Colon (tissue), 2 donors: ENCODE measurements around the gene LTBR.

Experiments used
- FAIRE-seq: peaks from 2 replicates; lab custom pipeline; 2012; peaks lifted over from hg19 to GRCh38; lab: Jason Lieb, UNC
- donor health status: control.
- donor health status: control.

LTBR gene

DNA sequence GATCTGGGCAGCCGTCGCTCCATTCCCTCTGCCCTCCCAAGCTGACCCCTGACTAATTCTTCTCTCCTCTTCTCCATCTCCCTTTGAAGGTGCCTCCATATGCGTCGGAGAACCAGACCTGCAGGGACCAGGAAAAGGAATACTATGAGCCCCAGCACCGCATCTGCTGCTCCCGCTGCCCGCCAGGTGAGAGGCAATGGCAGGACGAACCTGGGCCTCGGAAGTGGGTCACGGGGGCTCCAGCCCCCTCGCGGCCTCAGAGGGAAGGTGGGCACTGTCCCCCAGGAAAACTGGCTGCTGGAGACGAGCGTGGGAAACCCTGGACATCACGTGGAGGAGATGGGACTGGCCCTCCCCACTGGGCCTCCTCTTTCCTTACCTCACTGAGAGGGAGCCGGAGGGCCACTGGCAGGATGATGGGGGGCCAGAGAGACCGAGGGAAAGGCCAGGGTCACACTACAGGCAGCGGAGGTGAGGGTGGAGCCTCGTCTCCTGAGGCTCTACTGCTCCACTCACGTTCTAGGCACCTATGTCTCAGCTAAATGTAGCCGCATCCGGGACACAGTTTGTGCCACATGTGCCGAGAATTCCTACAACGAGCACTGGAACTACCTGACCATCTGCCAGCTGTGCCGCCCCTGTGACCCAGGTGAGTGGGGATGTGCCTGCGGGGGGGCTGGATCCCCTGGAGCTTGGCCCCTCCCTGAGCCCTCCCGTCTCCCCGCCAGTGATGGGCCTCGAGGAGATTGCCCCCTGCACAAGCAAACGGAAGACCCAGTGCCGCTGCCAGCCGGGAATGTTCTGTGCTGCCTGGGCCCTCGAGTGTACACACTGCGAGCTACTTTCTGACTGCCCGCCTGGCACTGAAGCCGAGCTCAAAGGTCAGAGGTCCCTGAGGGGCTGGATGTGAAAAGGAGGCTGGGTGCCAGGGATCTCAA, 806 bp downstream of the LTBR start:
- FAIRE-seq = no peak

DNA sequence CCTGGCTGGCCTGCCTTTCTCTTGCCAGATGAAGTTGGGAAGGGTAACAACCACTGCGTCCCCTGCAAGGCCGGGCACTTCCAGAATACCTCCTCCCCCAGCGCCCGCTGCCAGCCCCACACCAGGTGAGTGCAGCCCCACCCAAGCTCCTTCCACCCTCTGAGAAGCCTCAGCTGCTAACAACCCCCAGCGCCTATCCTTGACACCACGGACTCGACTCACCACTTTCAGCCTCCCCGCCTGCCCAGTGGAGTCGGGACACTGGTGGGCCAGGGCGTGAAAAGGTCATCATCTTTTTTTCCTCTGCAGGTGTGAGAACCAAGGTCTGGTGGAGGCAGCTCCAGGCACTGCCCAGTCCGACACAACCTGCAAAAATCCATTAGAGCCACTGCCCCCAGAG, 2.1 kb downstream of the LTBR start:
- FAIRE-seq = no peak

DNA sequence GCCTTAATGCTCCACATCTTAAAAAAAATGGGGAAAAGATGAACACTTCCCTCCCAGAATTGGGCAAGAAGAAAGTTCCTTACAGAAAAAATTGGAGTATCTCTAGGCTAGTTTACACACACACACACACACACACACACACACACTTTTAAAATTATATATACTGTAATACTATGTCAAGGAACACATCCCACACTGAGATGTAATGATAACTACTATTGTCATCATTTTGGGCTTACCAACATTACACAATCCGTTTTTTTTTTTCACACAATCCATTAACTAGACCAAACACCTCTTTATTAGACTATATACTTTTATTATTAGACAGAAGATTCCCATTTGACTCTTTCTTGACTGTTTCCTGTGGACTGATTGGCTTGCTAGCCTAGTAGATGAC, 2.5 kb downstream of the LTBR start:
- no peak for FAIRE-seq

DNA sequence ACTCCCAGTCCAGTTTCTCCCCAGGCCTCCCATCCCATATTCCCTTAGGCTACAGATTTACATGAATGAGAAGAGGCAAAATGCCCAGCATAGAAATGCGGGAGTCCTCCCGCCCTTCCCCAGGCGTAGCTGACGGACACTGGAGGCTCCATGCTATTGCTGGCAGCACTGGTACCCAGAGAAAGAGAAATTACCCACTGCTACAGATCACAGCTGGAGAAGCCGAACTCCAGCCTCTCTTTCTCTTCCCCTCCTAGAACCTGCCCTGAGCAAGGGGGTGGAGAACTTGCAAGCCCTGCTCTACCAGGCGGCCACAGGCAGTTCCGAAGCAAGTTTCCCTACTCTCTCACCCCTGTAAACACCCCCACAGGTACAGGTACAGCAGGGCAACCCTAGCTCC, 3.6 kb downstream of the LTBR start:
- FAIRE-seq = no peak

DNA sequence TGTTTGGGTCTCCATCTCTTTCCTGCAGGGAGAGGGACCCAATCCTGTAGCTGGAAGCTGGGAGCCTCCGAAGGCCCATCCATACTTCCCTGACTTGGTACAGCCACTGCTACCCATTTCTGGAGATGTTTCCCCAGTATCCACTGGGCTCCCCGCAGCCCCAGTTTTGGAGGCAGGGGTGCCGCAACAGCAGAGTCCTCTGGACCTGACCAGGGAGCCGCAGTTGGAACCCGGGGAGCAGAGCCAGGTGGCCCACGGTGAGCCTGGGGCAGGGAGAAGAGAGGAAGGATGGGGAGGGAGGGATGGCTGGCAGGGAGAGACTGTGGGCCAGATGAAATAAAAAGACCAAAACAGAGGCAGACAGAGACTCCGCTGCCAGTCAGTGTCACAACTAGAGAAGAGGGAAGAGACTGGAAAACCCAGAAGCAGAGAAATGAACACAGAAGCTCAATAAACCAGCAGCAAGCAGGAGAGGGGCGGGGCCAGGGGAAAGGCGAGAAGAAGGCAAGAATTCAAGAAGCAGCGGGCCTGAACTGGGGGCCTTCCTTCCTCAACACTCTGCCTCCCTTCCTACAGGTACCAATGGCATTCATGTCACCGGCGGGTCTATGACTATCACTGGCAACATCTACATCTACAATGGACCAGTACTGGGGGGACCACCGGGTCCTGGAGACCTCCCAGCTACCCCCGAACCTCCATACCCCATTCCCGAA, 6.3 kb downstream of the LTBR start:
- no peak for FAIRE-seq

DNA sequence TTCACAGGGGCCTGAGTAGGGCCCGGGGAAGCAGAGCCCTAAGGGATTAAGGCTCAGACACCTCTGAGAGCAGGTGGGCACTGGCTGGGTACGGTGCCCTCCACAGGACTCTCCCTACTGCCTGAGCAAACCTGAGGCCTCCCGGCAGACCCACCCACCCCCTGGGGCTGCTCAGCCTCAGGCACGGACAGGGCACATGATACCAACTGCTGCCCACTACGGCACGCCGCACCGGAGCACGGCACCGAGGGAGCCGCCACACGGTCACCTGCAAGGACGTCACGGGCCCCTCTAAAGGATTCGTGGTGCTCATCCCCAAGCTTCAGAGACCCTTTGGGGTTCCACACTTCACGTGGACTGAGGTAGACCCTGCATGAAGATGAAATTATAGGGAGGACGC, 7.1 kb downstream of the LTBR start:
- FAIRE-seq = no peak

DNA sequence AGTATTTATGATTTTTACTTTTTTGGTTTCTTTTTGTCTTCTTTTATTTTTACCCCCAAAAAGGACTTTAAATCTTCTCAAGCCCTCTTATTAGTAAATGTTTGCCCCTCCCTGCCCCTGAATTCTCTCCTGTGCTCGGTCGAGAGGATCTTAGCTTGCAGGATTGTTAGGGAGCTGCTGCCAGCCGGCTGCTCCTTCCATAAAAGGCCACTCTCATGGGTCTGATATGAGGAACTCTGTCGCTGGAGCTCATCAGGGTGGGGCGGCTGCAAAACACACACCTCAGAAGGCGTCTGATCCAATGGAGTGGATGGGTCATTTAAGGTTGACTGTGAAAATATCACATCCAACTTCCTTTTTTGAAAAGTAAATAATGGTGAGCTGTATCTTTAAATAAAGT, 8.5 kb downstream of the LTBR start:
- peak; percentile 55 for FAIRE-seq

DNA sequence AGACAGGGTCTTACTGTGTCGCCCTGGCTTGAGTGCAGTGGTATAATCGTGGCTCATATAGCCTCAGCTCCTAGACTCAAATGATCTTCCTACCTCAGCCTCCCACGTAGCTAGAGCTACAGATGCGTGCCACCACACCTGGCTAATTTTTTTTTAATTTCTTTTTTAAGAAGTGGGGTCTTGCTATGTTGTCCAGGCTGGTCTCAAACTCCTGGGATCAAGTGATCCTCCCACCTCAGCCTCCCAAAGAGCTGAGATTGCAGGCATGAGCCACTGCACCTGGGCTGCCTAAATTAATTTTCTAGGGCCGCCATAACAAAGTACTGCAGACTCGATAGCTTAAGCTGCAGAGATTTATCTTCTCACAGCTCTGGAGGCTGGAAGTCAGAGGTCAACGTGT, 9.1 kb downstream of the LTBR start:
- FAIRE-seq = no peak

DNA sequence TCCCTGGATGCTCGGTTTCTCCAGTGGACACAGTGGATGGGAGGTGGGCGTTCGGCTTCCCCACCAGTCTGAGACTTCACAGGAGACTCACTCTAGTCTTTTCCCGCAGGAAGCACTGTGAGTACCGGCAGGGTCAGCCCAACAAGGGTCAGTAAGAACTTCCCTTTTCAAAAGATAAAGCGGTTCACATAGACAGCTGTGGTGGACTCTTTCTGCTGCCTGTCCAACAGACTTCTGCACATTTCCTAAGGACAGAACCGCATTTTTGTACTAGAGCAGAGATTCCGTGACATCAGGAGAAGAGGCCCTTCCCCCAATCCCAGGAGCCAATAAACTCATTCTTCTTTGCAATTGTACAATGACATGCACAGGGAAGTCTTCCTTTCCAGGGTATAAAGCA, 10.4 kb downstream of the LTBR start:
- FAIRE-seq = no peak

DNA sequence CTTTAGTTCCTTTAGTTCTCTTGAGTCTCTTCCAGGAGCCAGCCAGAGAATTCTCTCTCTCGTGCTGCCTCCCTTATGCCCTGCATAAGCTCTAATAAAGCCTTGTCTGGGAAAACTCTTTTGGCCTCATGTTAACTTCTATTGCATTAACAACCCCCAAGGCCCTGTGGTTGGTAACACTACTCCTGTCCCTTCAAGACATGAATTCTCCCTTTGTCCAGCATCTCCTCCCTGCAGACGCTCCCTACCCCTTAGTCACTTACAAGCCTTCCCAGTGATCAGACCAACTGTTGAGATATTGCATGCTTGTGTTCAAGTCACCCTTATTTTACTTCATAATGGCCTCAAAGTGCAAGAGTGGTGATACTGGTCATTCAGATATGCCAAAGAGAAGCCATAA, 12.1 kb downstream of the LTBR start:
- FAIRE-seq = no peak

DNA sequence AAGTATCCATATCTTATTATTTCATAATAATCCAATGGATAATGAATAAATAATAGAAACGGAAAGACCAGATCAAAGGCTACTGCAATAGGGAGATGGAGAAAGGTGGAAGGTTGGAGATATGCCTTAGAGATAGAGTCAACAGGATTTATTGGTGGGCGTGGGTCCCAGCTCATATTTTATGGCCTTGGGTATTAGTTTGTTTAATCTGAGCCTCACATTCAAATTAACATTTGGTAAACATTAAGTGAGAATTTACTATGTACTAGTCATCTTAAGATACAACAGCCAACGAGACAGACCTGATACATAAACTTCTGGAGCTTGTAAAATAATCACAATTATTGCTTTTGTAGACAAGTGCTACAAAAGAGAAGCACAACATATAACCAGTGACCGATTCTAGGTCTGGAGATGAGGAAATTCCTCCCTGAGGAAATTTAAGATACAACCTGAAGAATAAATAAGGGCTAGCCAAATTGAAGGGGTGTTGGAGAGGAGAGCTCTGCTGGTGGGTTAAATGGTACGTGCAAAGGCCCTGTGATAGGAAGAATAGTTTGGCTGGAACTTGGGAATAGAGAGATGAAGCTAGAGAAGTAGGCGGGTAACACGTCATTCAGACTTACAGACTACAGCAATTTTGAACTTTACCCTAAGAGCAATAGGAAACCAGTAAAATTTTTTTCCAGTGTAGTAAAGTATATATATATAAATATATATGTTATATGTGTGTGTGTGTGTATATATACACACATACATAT, 16.1 kb downstream of the LTBR start:
- peak; percentile 41 for FAIRE-seq

DNA sequence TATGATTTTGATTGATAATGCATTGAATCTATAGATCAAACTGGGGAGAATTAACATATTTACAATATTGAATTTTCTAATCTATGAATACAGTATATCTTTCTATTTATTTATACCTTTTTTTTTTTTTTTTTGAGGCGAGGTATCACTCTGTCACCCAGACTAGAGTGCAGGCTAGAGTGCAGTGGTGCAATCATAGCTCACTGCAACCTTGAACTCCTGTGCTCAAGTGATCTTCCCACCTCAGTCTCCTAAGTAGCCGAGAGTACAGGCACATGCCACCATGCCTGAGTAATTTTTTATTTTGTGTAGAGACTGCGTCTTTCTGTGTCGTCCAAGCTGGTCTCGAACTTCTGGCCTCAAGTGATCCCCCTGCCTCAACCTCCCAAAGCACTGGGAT, 20.4 kb downstream of the LTBR start:
- no peak for FAIRE-seq

DNA sequence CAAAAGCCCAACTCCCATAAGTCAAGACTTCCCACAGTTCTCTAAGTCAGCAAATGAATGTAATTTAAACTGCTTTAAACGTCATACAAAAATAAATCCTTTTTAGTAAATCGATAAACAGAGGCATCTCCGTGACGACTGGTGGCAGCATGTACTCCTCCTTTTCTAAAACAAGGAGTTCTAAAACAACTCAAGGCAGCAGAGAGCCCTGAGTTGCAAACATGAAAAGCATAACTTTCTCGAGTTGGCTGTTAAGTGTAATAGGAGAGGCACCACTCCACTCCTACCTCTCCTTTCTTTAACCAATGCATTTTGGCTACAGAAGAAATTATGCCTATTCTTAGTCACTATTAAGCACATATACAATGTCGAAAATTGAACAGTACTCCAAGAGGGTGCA, 22.0 kb downstream of the LTBR start:
- no peak for FAIRE-seq

DNA sequence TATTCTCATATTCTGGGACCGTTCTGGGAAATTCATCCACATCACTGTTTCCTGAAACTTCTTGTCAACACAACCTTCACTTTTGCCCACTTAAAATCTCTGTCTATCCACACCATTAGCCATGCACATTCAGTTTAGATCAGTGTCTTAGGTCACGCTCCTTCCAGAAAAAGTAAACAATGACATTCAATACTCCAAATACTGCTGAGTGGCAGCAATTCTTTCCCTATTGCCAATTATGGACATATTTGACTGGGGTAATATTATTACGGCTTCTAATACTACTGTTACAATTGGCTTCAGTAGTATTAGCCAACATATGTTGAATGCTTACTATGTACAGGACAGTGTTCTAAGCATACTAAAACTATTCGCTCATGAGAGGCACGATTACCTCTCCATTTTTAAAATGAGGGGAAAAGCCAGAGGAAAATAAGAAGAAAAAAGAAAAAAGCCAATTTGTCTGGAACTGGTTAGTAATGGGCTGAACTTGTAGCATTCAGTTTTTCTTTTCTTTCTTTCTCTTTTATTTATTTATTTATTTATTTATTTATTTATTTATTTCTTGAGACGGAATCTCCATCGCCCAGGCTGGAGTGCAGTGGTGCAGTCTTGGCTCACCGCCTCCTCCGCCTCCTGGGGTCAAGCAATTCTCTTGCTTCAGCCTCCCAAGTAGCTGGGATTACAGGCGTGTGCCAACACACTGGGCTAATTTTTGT, 23.4 kb downstream of the LTBR start:
- no peak for FAIRE-seq

DNA sequence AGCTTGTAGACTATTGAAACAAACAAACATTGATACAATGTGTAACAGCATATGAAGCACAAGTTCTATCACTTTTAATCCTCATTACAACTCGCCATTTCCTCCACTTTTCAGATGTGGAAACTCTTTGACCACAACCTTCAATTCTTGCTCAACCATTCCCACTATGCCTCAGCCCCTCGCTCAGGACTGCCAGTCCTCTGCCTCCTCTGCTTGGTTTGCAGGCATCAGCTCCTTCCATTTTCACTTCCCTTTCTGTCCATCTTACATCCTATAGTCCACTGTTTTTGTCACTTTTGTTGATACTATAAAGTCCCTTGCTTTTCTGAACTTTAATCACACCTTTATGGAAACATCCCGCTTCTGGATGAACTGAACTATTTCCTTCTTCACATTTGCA, 32.6 kb downstream of the LTBR start:
- no peak for FAIRE-seq

DNA sequence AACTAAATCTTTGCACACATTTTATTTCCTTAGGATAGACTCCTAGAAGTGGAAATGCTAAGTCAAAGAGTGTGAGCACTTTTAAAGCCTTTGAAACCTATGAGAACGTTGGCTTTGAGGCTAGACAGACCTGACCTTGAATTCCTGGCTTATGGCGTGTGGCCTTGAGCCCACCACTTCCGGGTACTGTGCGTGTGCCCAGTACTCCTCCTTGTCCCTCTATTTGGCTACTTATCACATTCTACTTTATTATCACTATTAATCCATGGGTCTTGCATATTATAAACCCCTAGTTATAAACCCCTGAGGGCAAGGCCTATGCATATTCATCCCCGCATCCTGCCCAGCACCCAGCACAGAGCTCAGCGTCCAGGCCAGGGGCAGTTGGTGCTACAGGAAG, 34.8 kb downstream of the LTBR start:
- FAIRE-seq = no peak

DNA sequence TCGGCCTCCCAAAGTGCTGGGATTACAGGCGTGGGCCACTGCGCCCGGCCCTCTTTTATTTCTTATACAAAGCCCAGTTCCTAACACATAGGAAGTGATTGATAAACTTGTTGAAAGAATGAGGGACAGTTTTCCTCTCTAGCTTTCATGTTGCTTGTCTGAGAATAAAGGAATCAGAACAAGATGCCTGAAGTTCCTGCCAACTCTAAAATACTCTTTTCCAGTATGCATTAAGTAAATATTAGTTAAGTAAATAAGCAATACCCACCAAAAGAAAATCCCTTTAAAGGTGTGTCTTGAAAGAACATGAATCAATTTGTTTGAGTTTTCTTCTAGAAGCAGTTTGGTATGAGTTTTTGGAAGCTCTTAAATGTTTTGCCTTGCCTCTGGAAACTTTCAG, 36.4 kb downstream of the LTBR start:
- FAIRE-seq = no peak

DNA sequence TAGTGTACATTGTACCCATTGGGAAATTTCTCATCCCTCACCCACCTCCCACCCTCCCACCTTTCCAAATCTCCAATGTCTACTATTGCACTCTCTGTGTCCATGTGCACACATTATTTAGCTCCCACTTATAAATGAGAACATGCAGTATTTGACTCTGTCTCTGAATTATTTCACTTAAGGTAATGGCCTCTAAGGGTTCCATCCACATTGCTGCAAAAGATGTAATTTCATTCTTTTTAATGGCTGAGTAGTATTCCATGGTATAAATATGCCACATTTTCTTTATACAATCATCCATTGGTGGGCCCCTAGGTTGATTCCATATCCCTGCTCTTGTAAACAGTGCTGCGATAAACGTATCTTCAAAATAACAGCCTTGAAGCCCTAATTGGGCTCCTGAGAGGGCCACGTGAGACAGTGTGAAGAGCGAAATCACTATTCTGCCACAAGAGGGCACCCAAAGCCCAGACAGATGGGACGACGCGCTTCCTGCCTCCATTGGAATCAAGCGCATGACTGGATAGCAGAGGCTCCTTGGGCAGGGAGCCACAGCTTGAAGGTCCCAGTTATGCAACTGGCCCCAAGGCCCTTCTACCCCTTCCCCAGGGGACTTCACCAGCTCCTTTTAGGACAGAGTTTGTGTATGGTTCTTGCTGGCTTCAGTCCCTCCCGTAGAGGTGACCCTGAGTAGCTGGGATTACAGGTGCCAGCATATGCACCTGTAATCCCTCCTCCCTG, 39.5 kb downstream of the LTBR start:
- no peak for FAIRE-seq

DNA sequence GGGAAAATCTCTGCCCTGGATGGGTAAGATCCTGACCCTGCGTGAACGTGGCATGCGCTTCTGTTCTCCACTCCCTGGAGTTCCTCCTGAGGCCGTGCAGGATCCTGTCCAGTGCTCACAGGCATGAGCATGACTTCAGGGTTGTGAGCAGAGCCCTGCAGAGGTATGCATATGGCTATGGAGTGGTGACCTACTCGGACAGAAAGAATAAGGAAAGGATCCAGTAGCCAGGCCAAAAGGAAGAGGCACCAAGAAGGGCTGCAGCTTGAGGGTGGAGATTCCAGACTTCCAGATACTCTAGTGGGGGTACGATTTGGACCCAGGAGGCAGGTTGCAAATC, 40.0 kb downstream of the LTBR start:
- FAIRE-seq = no peak

DNA sequence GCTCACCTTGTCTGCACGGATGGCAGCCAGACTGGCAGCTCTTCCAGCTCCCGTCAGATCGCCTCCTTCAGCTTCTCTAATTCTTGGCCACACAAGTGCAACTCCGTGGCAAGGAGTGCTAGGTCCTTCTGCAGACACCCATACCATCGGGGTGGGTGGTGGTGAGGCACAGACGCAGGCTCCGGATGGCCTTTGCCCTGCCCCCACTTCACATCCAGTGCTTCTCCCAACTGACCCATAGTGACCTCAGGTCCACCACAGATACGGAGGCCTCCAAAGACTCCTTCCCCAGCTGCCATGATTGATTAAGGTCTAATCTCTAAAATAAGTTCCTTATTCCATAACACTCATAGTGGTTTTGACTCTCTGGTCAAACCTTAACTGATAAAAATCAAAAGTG, 40.9 kb downstream of the LTBR start:
- no peak for FAIRE-seq
